RWPE2 (cell line): ENCODE results near the gene TOR3A.
"Not testable (repeated sequence)": the region's sequence is repeated elsewhere in the genome, so short reads cannot be mapped to it uniquely, and the experiment has no call there.

Source experiments
- ATAC-seq: fragments of 200-7000 bp; cut with Tn5 transposase; 3 replicates; pipeline ENCODE4 v1.9.1; 2021; ENCODE audit warnings: low read depth
- DNase-seq: peaks from one replicate; pipeline ENCODE4 v3.0.0-alpha.2; 2020; ENCODE audit warnings: low spot score
- H3K27ac ChIP-seq: fragments of 450-650 bp; 2 replicates; pipeline ENCODE4 v1.5.1; 2017; ENCODE audit warnings: mild to moderate bottlenecking; ENCODE audit not compliant: poor library complexity, severe bottlenecking
- H3K27me3 ChIP-seq: fragments of 250-450 bp; sonication (Bioruptor Pico); 2 replicates; pipeline ENCODE4 v1.5.1; 2021; ENCODE audit warnings: mild to moderate bottlenecking, moderate library complexity; ENCODE audit not compliant: insufficient read depth, poor library complexity, severe bottlenecking
- H3K36me3 ChIP-seq: fragments of 250-450 bp; sonication (Bioruptor Pico); 2 replicates; pipeline ENCODE4 v1.5.1; 2020; ENCODE audit warnings: low read depth, mild to moderate bottlenecking, moderate library complexity
- H3K4me1 ChIP-seq: fragments of 250-450 bp; sonication (Bioruptor Pico); 2 replicates; pipeline ENCODE4 v1.5.1; 2021; ENCODE audit warnings: mild to moderate bottlenecking, moderate library complexity; ENCODE audit not compliant: insufficient read depth, poor library complexity, severe bottlenecking
- H3K4me3 ChIP-seq: fragments of 250-450 bp; sonication (Bioruptor Pico); 2 replicates; pipeline ENCODE4 v1.5.1; 2021; ENCODE audit warnings: mild to moderate bottlenecking, moderate library complexity; ENCODE audit not compliant: severe bottlenecking
- H3K9me3 ChIP-seq: fragments of 250-450 bp; sonication (Bioruptor Pico); 2 replicates; pipeline ENCODE4 v1.5.1; 2021; ENCODE audit warnings: mild to moderate bottlenecking, moderate library complexity; ENCODE audit not compliant: severe bottlenecking
- CTCF ChIP-seq: fragments of 450-650 bp; IDR thresholded peaks from one replicate; pipeline ENCODE4 v1.5.1; 2017; ENCODE audit warnings: mild to moderate bottlenecking, moderate library complexity; ENCODE audit not compliant: poor library complexity, severe bottlenecking

The TOR3A gene

GRCh38 chr1:179081687-179082332 lies at the start of gene TOR3A:
Gene TOR3A, plus strand, starts transcription at chr1:179082070. Its CDS starts 59 bp downstream, at chr1:179082129.
- H3K36me3 ChIP-seq, result peaks cover 24% of the 10 kb centered on the region
- H3K9me3 ChIP-seq, result no peaks in the 10 kb centered on the region
- H3K4me1 ChIP-seq, result no peaks in the 10 kb centered on the region
- DNase-seq, result peak; percentile 93
- peak within 1 kb of the TSS; percentile 61 for H3K27ac ChIP-seq
- H3K27me3 ChIP-seq, result no peaks in the 10 kb centered on the region
- peak within 1 kb of the TSS; percentile 74 for H3K4me3 ChIP-seq
- TF ChIP-seq CTCF, result no peak
- peak; percentile 87 for ATAC-seq

GRCh38 chr1:179034720-179035119 lies 47.1 kb upstream of the TOR3A start:
- ATAC-seq (no peak), DNase-seq (no peak)
- H3K36me3 ChIP-seq, result no peaks in the 10 kb centered on the region
- no peak overlapping the region for H3K27ac ChIP-seq
- no peaks in the 10 kb centered on the region for H3K9me3 ChIP-seq
- no peak for TF ChIP-seq CTCF
- H3K27me3 ChIP-seq, result no peaks in the 10 kb centered on the region
- peaks cover 21% of the 10 kb centered on the region for H3K4me1 ChIP-seq
- no peak overlapping the region for H3K4me3 ChIP-seq

DNA sequence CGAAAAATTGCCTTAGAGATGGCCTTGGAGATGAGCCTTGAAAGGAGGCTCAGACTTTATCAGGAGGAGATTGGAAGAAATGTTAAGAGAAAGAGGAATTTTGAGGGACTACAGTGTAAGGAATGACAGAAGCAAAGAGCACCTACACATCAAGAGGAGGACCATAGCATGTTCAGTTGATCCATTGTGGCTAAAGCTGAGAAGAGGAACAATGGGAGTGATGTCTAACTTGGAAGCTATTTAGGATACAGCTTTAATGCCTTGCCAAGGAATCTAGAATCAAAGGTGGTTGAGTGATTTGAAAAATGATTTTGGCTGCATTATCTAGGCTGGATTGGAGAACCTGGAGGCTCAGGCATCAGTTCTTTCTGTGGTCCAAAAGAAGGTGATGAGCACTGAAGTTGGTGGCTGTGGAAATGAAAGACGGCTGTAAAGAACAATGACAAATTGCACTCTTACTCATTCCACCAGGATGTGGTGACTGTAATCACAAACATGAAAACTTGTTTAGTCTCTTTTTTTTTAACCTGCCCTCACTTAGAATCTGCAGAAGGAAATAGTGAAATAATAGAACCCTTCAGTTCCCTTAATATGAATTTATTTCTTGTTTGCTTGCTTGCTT lies 44.9 kb upstream of the TOR3A start:
- DNase-seq (no peak), ATAC-seq (peak; percentile 48; the same call in 2 of the 3 replicates)
- H3K4me1 ChIP-seq, result peaks cover 21% of the 10 kb centered on the region
- no peaks in the 10 kb centered on the region for H3K36me3 ChIP-seq
- no peak for TF ChIP-seq CTCF
- H3K4me3 ChIP-seq, result no peak overlapping the region
- H3K9me3 ChIP-seq, result no peaks in the 10 kb centered on the region
- no peak overlapping the region for H3K27ac ChIP-seq
- H3K27me3 ChIP-seq, result no peaks in the 10 kb centered on the region

DNA sequence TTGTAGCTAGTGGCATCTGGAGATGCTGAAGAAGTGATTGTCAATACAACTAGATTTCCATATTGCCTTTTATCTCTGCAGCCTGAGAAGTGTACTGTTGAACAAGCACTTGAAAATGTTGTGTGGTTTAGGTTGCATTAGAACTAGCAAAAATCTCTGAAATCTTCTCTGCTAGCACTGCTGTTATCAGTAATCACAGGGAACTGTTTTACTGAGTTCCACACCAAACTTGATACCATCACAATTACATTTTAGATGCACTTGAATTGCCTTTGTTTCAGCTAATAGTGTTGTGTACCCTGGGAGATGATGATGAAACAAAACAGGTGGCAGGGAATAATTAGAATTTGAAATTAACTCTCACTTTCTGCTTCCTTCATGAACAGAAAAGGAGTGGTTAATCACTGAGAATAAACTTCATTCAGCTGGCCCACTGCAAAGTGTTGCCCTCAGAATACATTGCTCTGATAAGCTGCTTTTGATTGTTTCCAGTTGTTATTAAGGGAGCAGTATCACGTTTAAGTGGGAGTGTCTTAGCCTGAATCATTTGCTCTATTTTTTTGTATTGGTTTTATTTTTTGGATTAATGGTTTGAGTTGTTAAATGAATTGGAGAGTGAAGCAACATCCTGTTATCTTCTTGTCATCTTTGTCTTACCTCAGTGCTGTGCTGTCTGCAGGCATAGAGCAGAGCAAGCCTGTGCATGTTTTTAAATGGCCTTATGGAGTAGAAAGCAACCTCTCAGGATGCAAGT lies 43.2 kb upstream of the TOR3A start:
- DNase-seq, result no peak
- no peak for TF ChIP-seq CTCF
- peak; percentile 73 for ATAC-seq
- H3K9me3 ChIP-seq, result no peaks in the 10 kb centered on the region
- no peaks in the 10 kb centered on the region for H3K36me3 ChIP-seq
- peaks cover 14% of the 10 kb centered on the region for H3K4me1 ChIP-seq
- peak overlapping the region; percentile 2 for H3K27ac ChIP-seq
- no peaks in the 10 kb centered on the region for H3K27me3 ChIP-seq
- no peak overlapping the region for H3K4me3 ChIP-seq

DNA sequence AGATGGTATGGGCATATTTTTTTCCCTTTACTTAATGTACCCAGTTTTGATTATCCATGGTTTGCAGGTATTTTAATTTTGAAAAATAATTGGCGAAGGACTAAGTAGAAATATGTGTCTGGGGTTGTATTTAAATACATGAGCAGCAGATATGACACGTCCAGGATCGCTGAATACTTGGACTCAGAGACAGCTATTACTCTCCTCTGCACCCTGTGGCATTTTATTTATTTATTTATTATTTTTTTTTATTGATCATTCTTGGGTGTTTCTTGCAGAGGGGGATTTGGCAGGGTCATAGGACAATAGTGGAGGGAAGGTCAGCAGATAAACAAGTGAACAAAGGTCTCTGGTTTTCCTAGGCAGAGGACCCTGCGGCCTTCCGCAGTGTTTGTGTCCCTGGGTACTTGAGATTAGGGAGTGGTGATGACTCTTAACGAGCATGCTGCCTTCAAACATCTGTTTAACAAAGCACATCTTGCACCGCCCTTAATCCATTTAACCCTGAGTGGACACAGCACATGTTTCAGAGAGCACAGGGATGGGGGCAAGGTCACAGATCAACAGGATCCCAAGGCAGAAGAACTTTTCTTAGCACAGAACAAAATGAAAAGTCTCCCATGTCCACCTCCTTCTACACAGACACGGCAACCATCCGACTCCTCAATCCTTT lies 42.2 kb upstream of the TOR3A start:
- not testable (repeated sequence) for H3K4me3 ChIP-seq, H3K9me3 ChIP-seq, H3K27me3 ChIP-seq, H3K36me3 ChIP-seq, H3K27ac ChIP-seq, ATAC-seq, DNase-seq
- peaks cover 14% of the 10 kb centered on the region for H3K4me1 ChIP-seq

GRCh38 chr1:179040175-179040551 lies 41.7 kb upstream of the TOR3A start:
- H3K27me3 ChIP-seq, H3K4me3 ChIP-seq, ATAC-seq, H3K36me3 ChIP-seq, H3K9me3 ChIP-seq, DNase-seq, H3K27ac ChIP-seq: not testable (repeated sequence)
- peaks cover 14% of the 10 kb centered on the region for H3K4me1 ChIP-seq
